ENCODE results near the gene LY6G6D. TPM values are rescaled to one million over a fixed set of nuclear protein-coding genes. Genes with fewer than 3 reads are reported as not detected.

LY6G6D gene
- total and polyA plus RNA-seq, 2 of the 13 experiments (the other 11 are each of a cell fraction or from before 2014, with no cell fraction given): not detected

DNA sequence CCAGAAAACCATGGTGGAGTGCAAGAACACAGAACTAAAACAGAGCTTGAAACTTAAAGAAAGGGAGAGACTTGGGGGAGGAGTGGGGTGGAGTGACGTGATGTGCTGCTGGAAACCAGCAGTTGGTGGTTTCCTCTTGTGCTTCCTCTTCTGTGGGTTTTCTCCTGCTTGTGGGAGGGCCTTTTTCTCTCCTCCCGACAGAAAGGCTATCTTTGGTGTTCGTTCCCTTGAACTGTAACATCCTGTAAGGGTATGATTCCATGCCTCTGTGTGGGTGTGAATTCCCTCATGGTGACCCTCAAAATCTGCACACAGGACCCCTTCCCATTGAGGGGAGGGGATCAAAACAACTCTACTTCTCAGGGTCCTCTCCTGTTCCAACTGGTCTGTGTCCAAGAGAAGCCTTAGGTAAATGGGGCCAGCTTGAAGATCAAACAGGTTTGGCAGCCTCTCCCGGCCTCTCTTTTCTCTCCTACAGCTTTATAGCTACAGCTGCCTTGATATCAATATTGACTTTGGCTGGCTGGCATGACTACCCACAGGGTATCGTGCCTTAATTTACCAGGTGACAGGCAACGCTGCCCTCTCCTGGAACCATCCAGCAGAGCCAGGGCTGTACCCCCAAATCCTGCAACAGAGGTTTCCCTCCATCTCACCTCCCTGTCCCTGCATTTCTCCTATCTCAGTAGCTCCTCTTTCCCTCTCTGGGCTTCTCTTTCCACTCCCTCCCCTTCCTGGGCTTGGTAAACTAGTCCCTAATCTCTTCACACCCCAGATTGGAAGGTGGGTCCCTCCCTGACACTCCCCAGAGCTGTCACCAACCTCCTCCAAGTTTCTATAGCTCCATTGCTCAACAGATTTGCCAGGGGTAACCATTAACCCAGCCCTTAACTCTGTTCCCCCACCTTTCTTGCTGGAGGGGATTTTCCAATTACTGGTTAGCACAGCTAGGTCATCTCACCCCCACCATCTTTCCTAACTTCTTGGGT is 23.1 kb downstream of the LY6G6D start (continued):
- TF ChIP-seq, protein P1, sequence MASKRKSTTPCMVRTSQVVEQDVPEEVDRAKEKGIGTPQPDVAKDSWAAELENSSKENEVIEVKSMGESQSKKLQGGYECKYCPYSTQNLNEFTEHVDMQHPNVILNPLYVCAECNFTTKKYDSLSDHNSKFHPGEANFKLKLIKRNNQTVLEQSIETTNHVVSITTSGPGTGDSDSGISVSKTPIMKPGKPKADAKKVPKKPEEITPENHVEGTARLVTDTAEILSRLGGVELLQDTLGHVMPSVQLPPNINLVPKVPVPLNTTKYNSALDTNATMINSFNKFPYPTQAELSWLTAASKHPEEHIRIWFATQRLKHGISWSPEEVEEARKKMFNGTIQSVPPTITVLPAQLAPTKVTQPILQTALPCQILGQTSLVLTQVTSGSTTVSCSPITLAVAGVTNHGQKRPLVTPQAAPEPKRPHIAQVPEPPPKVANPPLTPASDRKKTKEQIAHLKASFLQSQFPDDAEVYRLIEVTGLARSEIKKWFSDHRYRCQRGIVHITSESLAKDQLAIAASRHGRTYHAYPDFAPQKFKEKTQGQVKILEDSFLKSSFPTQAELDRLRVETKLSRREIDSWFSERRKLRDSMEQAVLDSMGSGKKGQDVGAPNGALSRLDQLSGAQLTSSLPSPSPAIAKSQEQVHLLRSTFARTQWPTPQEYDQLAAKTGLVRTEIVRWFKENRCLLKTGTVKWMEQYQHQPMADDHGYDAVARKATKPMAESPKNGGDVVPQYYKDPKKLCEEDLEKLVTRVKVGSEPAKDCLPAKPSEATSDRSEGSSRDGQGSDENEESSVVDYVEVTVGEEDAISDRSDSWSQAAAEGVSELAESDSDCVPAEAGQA (IDR thresholded peaks at IDR 0.05; ENCODE audit: low read depth): peak; percentile 11; the same call in 1 of the 2 replicates
- TF ChIP-seq, protein P1 (CRISPR knock-in tag; IDR thresholded peaks at IDR 0.05; ENCODE audit: borderline replicate concordance): no peak
- no peak for TF ChIP-seq ZNF660 (CRISPR knock-in tag; IDR thresholded peaks at IDR 0.05; ENCODE audit: borderline replicate concordance, low read depth)
- no peak for TF ChIP-seq ZNF563 (CRISPR knock-in tag; IDR thresholded peaks at IDR 0.05)
- 0 out of 2 replicates have a peak, but pooled peaks have one; percentile 54 for TF ChIP-seq ZNF619 (CRISPR knock-in tag; IDR thresholded peaks at IDR 0.05)
- peak; percentile 66; the same call in 1 of the 2 replicates for TF ChIP-seq ZNF451 (CRISPR knock-in tag; IDR thresholded peaks at IDR 0.05)
- TF ChIP-seq, protein P2, sequence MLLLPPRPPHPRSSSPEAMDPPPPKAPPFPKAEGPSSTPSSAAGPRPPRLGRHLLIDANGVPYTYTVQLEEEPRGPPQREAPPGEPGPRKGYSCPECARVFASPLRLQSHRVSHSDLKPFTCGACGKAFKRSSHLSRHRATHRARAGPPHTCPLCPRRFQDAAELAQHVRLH (CRISPR knock-in tag; IDR thresholded peaks at IDR 0.05; ENCODE audit: borderline replicate concordance, low read depth): no peak; the same call in 1 of the 2 replicates
- 0 out of 2 replicates have a peak, but pooled peaks have one; percentile 73 for TF ChIP-seq ZNF205 (CRISPR knock-in tag; IDR thresholded peaks at IDR 0.05)
- TF ChIP-seq TEAD3 (CRISPR knock-in tag; optimal IDR thresholded peaks at IDR 0.05; ENCODE audit: borderline replicate concordance): peak; percentile 82
- peak; percentile 81 for TF ChIP-seq TCF7 (IDR thresholded peaks at IDR 0.05; ENCODE audit: low read depth)
- TF ChIP-seq NCOR1 (IDR thresholded peaks at IDR 0.05; ENCODE audit: borderline replicate concordance, low read length): peak; percentile 31; the same call in 1 of the 2 replicates
- TF ChIP-seq, protein P3, sequence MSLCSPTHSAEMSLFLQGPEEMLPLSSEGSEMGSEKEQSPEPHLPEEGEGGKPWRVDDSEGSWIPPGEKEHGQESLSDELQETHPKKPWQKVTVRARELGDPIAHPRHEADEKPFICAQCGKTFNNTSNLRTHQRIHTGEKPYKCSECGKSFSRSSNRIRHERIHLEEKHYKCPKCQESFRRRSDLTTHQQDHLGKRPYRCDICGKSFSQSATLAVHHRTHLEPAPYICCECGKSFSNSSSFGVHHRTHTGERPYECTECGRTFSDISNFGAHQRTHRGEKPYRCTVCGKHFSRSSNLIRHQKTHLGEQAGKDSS (CRISPR knock-in tag; IDR thresholded peaks at IDR 0.05; ENCODE audit: borderline replicate concordance, low read depth): peak; percentile 78; the same call in 1 of the 2 replicates
- peak; percentile 59 for TF ChIP-seq POLR2G (IDR thresholded peaks at IDR 0.05; ENCODE audit: low read depth, low read length)
- TF ChIP-seq, protein P4, sequence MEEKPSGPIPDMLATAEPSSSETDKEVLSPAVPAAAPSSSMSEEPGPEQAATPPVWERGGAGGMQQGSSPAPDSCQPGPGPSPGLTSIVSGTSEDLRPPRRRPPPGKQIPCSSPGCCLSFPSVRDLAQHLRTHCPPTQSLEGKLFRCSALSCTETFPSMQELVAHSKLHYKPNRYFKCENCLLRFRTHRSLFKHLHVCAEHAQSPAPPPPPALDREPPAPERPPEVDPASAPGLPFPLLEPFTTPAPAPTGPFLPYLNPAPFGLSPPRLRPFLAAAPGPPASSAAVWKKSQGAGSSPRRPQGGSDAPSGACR (CRISPR knock-in tag; IDR thresholded peaks at IDR 0.05): peak; percentile 59; the same call in 1 of the 2 replicates
- TF ChIP-seq AGO2 (optimal IDR thresholded peaks at IDR 0.05; ENCODE audit: low read depth, low read length): no peak
- TF ChIP-seq, protein P5, sequence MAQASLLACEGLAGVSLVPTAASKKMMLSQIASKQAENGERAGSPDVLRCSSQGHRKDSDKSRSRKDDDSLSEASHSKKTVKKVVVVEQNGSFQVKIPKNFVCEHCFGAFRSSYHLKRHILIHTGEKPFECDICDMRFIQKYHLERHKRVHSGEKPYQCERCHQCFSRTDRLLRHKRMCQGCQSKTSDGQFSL (CRISPR knock-in tag; IDR thresholded peaks at IDR 0.05): 0 out of 2 replicates have a peak, but pooled peaks have one; percentile 28
- peak; percentile 44; the same call in 1 of the 2 replicates for TF ChIP-seq ZNF354B (CRISPR knock-in tag; IDR thresholded peaks at IDR 0.05)
- peak; percentile 60 for TF ChIP-seq ZNF605 (CRISPR knock-in tag; IDR thresholded peaks at IDR 0.05)
- 0 out of 2 replicates have a peak, but pooled peaks have one; percentile 91 for TF ChIP-seq TOE1 (CRISPR knock-in tag; IDR thresholded peaks at IDR 0.05)
- TF ChIP-seq IKZF4 (CRISPR knock-in tag; IDR thresholded peaks at IDR 0.05; ENCODE audit: borderline replicate concordance, low read depth, not compliant biosample characterization): peak; percentile 16

Measured in HepG2 (cell line).